GM12891 (cell line): ENCODE data around the gene KLLN. TPM values are rescaled to one million over a fixed set of nuclear protein-coding genes. Genes with fewer than 3 reads are reported as not detected.
"Not testable (repeated sequence)": the region's sequence is repeated elsewhere in the genome, so short reads cannot be mapped to it uniquely, and the experiment has no call there.

Experiments
- DNase-seq: peaks from one replicate; pipeline ENCODE4 v3.0.0; 2011; ENCODE audit warnings: low spot score; ENCODE audit not compliant: insufficient read length
- FAIRE-seq: peaks from 2 replicates; lab custom pipeline; 2011; peaks lifted over from hg19 to GRCh38; lab: Jason Lieb, UNC
- PAX5 ChIP-seq: IDR thresholded peaks from 2 replicates; pipeline ENCODE4 v1.6.1; 2011; ENCODE audit warnings: low read length, moderate library complexity, mild to moderate bottlenecking; ENCODE audit not compliant: insufficient read depth, severe bottlenecking
- POLR2A ChIP-seq: IDR thresholded peaks from 2 replicates; pipeline ENCODE4 v1.6.1; 2011; ENCODE audit warnings: low read depth, low read length, control low read depth
- POLR2AphosphoS5 ChIP-seq: IDR thresholded peaks from 2 replicates; pipeline ENCODE4 v1.6.1; 2011; ENCODE audit warnings: low read depth, low read length, control low read depth
- POU2F2 ChIP-seq: IDR thresholded peaks from 2 replicates; pipeline ENCODE4 v1.6.1; 2011; ENCODE audit warnings: low read depth, mild to moderate bottlenecking, control low read depth, low read length, moderate library complexity
- SPI1 ChIP-seq: IDR thresholded peaks from 2 replicates; pipeline ENCODE4 v1.6.1; 2011; ENCODE audit warnings: low read depth, low read length, control low read depth
- TAF1 ChIP-seq: IDR thresholded peaks from 2 replicates; pipeline ENCODE4 v1.6.1; 2011; ENCODE audit warnings: low read depth, low read length, control low read depth
- polyA plus RNA-seq: library from polyadenylated mRNA; unstranded; fragments of >200 nt; gene quantifications from one replicate; pipeline ENCODE4 v1.2.1, GENCODE V29; 2012; ENCODE audit warnings: low read depth, missing spikeins, inconsistent platforms; ENCODE audit not compliant: missing spikeins

KLLN gene, protein sequence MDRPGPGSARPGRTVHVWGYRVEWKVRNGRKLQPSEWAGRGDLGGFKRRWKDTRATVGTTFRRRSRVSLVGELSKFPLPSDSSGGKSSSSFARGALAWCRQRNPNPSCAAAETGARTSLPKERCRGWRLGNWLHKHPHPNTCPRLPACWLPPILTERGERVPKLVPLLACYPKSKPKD
- 1.0 TPM for polyA plus RNA-seq

GRCh38 chr10:87863053-87863943 is at the start of gene KLLN, which contains the start of gene PTEN:
KLLN (minus strand) TSS chr10:87863533; CDS start chr10:87862487, 1,046 bp downstream.
PTEN (plus strand) TSS chr10:87863625; CDS start chr10:87864470, 845 bp downstream.
- FAIRE-seq (no peak), DNase-seq (peak; percentile 59)
- TF ChIP-seq POLR2A (peak; percentile 74), TAF1 (peak; percentile 97), PAX5 (no peak), POLR2AphosphoS5 (peak; percentile 75), POU2F2 (peak; percentile 72), SPI1 (0 out of 2 replicates have a peak, but pooled peaks have one; percentile 21)

DNA sequence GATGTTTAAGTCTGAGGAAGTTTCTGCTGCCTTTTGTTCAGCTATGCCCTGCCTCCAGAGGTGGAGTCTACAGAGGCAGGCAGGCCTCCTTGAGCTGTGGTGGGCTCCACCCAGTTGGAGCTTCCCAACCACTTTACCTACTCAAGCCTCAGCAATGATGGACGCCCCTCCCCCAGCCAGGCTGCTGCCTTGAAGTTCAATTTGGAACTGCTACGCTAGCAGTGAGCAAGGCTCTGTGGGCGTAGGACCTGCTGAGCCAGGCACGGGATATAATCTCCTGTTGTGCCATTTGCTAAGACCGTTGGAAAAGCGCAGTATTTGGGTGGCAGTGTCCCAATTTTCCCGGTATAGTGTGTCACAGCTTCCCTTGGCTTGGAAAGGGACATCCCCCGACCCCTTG is 40.1 kb upstream of the KLLN start:
- DNase-seq: not testable (repeated sequence)
- peak; percentile 28 for FAIRE-seq

DNA sequence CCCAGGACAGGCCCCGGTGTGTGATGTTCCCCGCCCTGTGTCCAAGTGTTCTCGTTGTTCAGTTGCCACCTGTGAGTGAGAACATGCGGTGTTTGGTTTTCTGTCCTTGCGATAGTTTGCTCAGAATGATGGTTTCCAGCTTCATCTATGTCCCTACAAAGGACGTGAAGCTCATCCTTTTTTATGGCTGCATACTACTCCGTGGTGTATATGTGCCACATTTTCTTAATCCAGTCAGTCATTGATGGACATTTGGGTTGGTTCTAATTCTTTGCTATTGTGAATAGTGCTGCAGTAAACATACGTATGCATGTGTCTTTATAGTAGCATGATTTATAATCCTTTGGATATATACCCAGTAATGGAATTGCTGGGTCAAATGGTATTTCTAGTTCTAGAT is 34.6 kb upstream of the KLLN start:
- not testable (repeated sequence) for FAIRE-seq

GRCh38 chr10:87896216-87896615 is 32.9 kb upstream of the KLLN start:
- TF ChIP-seq POLR2AphosphoS5 (no peak), SPI1 (no peak), TAF1 (no peak), POU2F2 (no peak), POLR2A (no peak), PAX5 (no peak)
- DNase-seq: no peak
- FAIRE-seq: no peak

More for the DNA sequence above, 34.6 kb upstream of the KLLN start:
- not testable (repeated sequence) for DNase-seq

DNA sequence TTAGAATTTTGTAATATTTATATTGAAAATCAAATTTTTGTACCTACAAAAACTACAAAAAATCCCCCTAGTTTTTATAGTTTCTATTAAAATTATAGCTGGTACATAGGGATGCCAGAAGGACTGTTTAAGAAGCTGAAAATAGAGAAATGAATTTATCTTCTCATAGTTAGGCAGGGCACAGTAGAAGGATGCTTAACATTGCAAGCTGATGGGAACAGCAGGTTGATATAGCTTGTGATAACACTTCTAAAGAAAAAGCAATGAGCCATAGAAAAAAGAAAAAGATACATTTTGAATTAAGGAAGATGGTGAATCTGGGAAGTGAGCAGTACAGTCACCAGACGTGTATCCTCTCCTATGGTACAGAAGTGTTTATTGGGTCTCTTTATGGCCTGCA is 32.1 kb upstream of the KLLN start:
- no peak for FAIRE-seq
- TF ChIP-seq POLR2A: no peak
- TF ChIP-seq POLR2AphosphoS5: no peak
- no peak for TF ChIP-seq PAX5
- TF ChIP-seq POU2F2: no peak
- TF ChIP-seq TAF1: no peak
- no peak for TF ChIP-seq SPI1

GRCh38 chr10:87887548-87888289 is 24.4 kb upstream of the KLLN start:
- DNase-seq (no peak), FAIRE-seq (peak; percentile 20)
- no peak for TF ChIP-seq TAF1
- TF ChIP-seq POLR2AphosphoS5: peak; percentile 15; the same call in 1 of the 2 replicates
- TF ChIP-seq SPI1: no peak
- TF ChIP-seq POLR2A: no peak
- TF ChIP-seq POU2F2: no peak
- no peak for TF ChIP-seq PAX5

More for the DNA sequence above, 32.1 kb upstream of the KLLN start:
- no peak for DNase-seq

- no peak for FAIRE-seq
- DNase-seq: no peak
- TF ChIP-seq TAF1: no peak
- TF ChIP-seq POU2F2: no peak
- TF ChIP-seq POLR2AphosphoS5: no peak
- no peak for TF ChIP-seq SPI1
Measured at GRCh38 chr10:87887146-87887545, 23.8 kb upstream of the KLLN start.

DNA sequence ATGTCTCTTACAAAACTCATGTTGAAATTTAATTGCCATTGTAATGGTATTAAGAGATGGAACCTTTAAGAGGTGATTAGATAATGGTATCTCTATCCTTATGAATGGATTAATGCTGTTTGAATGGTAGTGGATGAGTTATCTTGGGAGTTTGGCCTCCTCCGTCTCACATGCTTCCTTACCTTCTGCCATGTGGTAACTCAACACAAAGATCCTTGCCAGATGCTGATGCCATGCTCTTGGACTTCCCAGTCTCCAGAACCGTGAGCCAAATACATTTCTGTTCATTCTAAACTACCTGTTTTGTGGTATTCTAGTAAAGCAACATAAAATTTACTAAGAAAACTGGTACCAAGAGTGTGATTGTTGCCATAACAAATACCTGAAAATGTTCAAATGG is 23.3 kb upstream of the KLLN start:
- TF ChIP-seq POLR2A (no peak), SPI1 (no peak), TAF1 (no peak), POU2F2 (no peak), POLR2AphosphoS5 (no peak), PAX5 (no peak)
- FAIRE-seq: peak; percentile 54

GRCh38 chr10:87882555-87883294 is 19.4 kb upstream of the KLLN start:
- DNase-seq: no peak
- TF ChIP-seq POLR2AphosphoS5 (no peak), TAF1 (no peak)
- FAIRE-seq: no peak

More for the DNA sequence above, 23.3 kb upstream of the KLLN start:
- DNase-seq: no peak

- FAIRE-seq, DNase-seq: not testable (repeated sequence)
Measured at GRCh38 chr10:87881373-87882059, 18.2 kb upstream of the KLLN start.
